ENCODE measurements around the gene DIP2C. TPM values are rescaled to one million over a fixed set of nuclear protein-coding genes. Genes with fewer than 3 reads are reported as not detected.
"Not testable (repeated sequence)": the region's sequence is repeated elsewhere in the genome, so short reads cannot be mapped to it uniquely, and the experiment has no call there.

Gene DIP2C
- total RNA-seq, 2 experiments from 2014 or later = 0.22 to 0.54 TPM

DNA sequence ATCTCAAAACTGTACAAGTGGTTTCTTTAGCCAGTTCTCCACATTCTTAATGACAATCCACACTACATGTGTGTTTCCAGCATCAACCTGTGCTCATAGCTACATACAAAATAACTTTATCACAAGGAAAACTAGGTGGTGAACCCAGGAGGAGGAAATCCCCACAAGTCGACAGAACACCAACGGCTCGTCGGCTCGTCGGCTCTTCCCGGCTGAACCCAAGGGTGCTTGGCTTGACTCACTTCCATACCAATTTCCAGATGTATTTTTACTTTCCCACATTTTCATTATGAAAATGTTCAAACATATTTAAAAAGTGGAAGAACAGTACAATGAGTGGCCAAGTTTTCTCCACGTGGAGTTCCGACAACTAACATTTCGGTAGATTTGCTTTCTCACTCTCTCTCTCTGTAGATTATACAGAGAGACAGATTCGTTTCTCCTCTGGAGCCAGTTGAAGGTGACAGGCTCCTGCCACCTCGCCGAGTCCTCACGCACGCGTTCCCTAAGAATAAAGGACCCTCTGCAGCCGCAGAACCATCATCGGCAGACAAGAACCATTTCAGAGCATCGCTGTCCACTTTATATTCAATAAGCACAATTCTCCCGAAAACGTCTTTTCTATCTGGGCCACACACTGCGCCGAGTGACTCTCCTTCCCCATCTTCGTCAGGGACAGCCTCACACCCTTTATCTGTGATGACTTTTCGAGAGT is 53.3 kb downstream of the DIP2C start:
- Mint-ChIP-seq H3K9me3 (no peaks in the 10 kb centered on the region), H3K4me3 (no peak overlapping the region), H3K27ac (no peak overlapping the region), H3K36me3 (no peaks in the 10 kb centered on the region), H3K4me1 (no peaks in the 10 kb centered on the region), H3K27me3 (peaks cover 30% of the 10 kb centered on the region)
- no peak for DNase-seq

- no peak overlapping the region for H3K4me3 Mint-ChIP-seq
- H3K36me3 Mint-ChIP-seq = no peaks in the 10 kb centered on the region
- H3K27ac Mint-ChIP-seq = no peak overlapping the region
- no peak for DNase-seq
- H3K9me3 Mint-ChIP-seq = no peaks in the 10 kb centered on the region
- peaks cover 30% of the 10 kb centered on the region for H3K27me3 Mint-ChIP-seq
- no peaks in the 10 kb centered on the region for H3K4me1 Mint-ChIP-seq
These were observed 54.2 kb downstream of the DIP2C start for GRCh38 chr10:635088-635861.

DNA sequence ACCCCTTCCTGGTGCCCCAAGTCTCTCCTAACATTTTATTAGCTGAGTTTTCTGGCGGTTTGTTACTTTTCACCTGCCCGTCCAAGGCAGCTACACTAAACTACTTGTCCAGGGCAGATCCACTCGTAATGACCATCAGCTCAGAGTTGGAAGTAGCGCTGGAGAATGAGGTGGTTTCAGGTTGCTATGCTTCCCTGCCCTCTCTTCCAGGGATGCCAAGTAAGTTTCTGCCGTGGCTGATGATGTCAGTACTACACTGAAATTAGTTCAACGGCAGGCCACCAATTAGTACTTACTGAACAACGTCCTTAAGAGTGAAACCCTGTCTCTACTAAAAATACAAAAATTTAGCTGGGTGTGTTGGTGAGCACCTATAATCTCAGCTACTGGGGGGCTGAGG is 55.2 kb downstream of the DIP2C start:
- Mint-ChIP-seq H3K9me3 (no peaks in the 10 kb centered on the region), H3K27ac (no peak overlapping the region), H3K27me3 (peaks cover 30% of the 10 kb centered on the region), H3K4me3 (no peak overlapping the region), H3K4me1 (peaks cover 3% of the 10 kb centered on the region), H3K36me3 (no peaks in the 10 kb centered on the region)
- DNase-seq = no peak

DNA sequence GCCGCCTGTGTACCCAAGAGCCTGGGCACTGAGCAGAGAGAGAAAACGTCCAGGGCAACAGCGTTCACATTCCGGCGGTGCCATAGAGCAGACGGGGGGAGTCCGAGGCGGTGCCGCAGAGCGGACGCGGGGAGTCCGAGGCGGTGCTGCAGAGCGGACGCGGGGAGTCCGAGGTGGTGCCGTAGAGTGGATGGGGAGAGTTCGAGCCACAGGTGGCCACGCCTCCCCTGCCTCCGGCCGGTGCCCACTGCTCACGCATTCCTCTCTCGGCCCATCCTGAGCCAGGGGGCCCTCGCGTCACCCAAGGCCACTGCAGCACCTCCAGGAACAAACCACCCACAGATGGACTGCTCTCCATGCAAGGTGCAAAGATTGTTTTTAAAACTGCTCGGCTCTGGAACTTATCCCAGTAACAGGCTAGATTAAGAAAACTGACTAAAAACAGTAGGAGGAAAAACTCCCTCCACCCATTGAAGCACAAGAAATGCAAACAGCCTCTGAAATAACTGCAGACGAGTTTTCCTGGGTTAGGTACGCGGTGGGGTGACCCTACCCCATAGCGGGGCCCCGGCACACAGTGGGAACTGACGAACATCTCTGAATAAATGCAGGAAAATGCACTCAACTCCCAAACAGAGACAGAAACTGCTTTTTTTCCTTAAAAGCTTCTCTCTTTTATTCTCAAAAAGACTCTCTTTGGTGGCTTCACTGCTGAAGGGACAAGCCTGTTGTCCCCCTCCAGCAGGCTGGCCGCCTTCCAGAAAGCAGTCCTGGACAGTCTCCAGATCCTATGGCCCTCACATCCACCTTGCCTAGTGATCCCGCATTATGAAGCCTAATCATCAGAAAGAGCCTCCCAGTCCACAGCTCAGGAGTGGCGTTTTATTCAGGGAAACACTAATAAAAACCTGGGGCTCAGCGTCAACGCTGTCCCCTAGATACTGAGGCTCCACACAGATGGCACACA is 55.9 kb downstream of the DIP2C start:
- Mint-ChIP-seq H3K9me3 (no peaks in the 10 kb centered on the region), H3K4me1 (peaks cover 3% of the 10 kb centered on the region), H3K4me3 (no peak overlapping the region), H3K36me3 (no peaks in the 10 kb centered on the region), H3K27me3 (peaks cover 30% of the 10 kb centered on the region), H3K27ac (no peak overlapping the region)
- DNase-seq = no peak

GRCh38 chr10:632807-633177 is 56.7 kb downstream of the DIP2C start:
- not testable (repeated sequence) for H3K27ac Mint-ChIP-seq, H3K4me1 Mint-ChIP-seq, H3K4me3 Mint-ChIP-seq, DNase-seq, H3K9me3 Mint-ChIP-seq, H3K36me3 Mint-ChIP-seq
- peaks cover 31% of the 10 kb centered on the region for H3K27me3 Mint-ChIP-seq

- not testable (repeated sequence) for DNase-seq, H3K27ac Mint-ChIP-seq, H3K4me1 Mint-ChIP-seq, H3K4me3 Mint-ChIP-seq, H3K9me3 Mint-ChIP-seq, H3K36me3 Mint-ChIP-seq
- peaks cover 28% of the 10 kb centered on the region for H3K27me3 Mint-ChIP-seq
These were observed 57.2 kb downstream of the DIP2C start for GRCh38 chr10:632155-632806.

GRCh38 chr10:631266-631665 is 58.2 kb downstream of the DIP2C start:
- Mint-ChIP-seq H3K4me1 (peaks cover 3% of the 10 kb centered on the region), H3K27me3 (peaks cover 24% of the 10 kb centered on the region), H3K9me3 (no peaks in the 10 kb centered on the region), H3K36me3 (no peaks in the 10 kb centered on the region), H3K4me3 (no peak overlapping the region), H3K27ac (no peak overlapping the region)
- no peak for DNase-seq

DNA sequence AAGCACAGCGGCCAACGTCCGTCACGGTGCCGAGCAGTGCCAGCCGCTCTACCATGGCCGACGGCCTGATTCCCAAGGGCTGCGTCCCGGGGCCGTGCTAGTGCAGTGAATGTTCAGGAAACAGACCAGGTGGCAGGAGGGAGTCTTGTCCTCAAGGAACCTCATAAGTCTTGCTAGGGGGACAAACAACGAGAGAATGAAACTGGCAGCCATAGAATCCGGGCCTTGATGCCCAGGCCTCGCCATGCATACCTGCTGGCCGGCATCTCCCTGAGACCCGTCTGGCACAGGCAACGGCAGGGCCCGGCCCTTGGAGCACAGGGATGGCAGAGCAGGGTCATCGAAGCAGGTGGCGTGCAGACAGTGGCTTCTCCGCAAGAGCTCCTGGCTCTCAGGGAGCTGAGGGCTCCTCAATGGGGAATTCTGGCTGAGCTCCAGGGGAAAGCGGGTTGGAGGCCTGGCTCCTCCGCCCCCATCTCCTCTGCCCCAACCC is 58.8 kb downstream of the DIP2C start:
- Mint-ChIP-seq H3K4me3 (no peak overlapping the region), H3K36me3 (no peaks in the 10 kb centered on the region), H3K27ac (no peak overlapping the region), H3K4me1 (peaks cover 3% of the 10 kb centered on the region), H3K9me3 (no peaks in the 10 kb centered on the region), H3K27me3 (peaks cover 19% of the 10 kb centered on the region)
- no peak for DNase-seq

- H3K4me3 Mint-ChIP-seq = no peak overlapping the region
- peaks cover 15% of the 10 kb centered on the region for H3K27me3 Mint-ChIP-seq
- H3K4me1 Mint-ChIP-seq = peaks cover 3% of the 10 kb centered on the region
- no peaks in the 10 kb centered on the region for H3K9me3 Mint-ChIP-seq
- no peak overlapping the region for H3K27ac Mint-ChIP-seq
- DNase-seq = no peak
- no peaks in the 10 kb centered on the region for H3K36me3 Mint-ChIP-seq
These were observed 60.1 kb downstream of the DIP2C start for GRCh38 chr10:629186-629998.

DNA sequence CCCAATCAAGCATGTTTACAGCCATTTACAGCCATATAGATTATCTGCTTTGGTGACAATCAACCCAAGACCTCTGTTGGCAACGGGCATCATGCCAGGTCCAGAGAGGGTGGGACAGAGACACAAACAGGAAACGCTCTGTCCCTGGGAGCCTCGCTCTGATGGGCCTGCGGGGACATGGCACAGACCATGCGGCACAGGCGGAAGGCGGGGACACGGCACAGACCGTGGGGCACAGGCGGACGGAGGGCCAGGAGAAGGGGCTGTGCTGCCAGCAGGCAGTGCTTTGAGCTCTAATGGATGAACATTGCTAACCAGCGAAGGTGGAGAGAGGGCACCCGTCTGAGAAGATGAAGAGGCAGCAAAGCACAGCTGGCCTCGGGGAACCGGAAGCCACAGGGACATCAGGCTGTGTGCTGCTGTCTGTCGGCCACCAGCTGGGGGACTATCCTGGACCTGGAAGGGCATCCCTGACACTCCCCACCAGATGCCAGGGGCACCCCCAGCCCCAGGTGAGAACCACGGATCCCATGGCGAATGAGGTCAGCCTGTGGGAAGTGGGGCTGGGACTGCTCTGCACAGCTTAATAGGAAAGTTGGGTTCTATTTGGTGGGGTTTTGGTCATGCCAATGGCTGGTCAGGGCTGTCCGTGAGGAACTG is 61.0 kb downstream of the DIP2C start:
- H3K4me1 Mint-ChIP-seq = peaks cover 3% of the 10 kb centered on the region
- H3K27ac Mint-ChIP-seq = no peak overlapping the region
- DNase-seq = no peak
- no peak overlapping the region for H3K4me3 Mint-ChIP-seq
- peaks cover 10% of the 10 kb centered on the region for H3K27me3 Mint-ChIP-seq
- no peaks in the 10 kb centered on the region for H3K9me3 Mint-ChIP-seq
- no peaks in the 10 kb centered on the region for H3K36me3 Mint-ChIP-seq

GRCh38 chr10:627032-627992 is 62.2 kb downstream of the DIP2C start:
- DNase-seq = no peak
- H3K27ac Mint-ChIP-seq = no peak overlapping the region
- H3K4me1 Mint-ChIP-seq = peaks cover 3% of the 10 kb centered on the region

GRCh38 chr10:625751-626711 is 63.4 kb downstream of the DIP2C start:
- Mint-ChIP-seq H3K4me1 (peaks cover 3% of the 10 kb centered on the region), H3K36me3 (no peaks in the 10 kb centered on the region), H3K4me3 (no peak overlapping the region), H3K27me3 (peaks cover 28% of the 10 kb centered on the region), H3K9me3 (no peaks in the 10 kb centered on the region), H3K27ac (no peak overlapping the region)
- no peak for DNase-seq

More at GRCh38 chr10:627032-627992, 62.2 kb downstream of the DIP2C start:
- Mint-ChIP-seq H3K4me3 (no peak overlapping the region), H3K36me3 (no peaks in the 10 kb centered on the region), H3K27me3 (peaks cover 17% of the 10 kb centered on the region), H3K9me3 (no peaks in the 10 kb centered on the region)
